Measurements from ENCODE around the gene YIF1B. TPM values are rescaled to one million over a fixed set of nuclear protein-coding genes. Genes with fewer than 3 reads are reported as not detected.

The YIF1B gene
- total RNA-seq, 1 donor from 2014 or later = 54.6 TPM

GRCh38 chr19:38304866-38305429 lies 10.8 kb downstream of the YIF1B start:
- no peak for TF ChIP-seq CTCF (IDR thresholded peaks at IDR 0.05)
- Mint-ChIP-seq H3K4me1 (ENCODE audit: unreplicated experiment) (peaks cover 15% of the 10 kb centered on the region), H3K9me3 (ENCODE audit: unreplicated experiment) (no peaks in the 10 kb centered on the region), H3K36me3 (ENCODE audit: unreplicated experiment) (peaks cover 8% of the 10 kb centered on the region), H3K27me3 (ENCODE audit: unreplicated experiment) (no peaks in the 10 kb centered on the region), H3K27ac (ENCODE audit: unreplicated experiment) (no peak overlapping the region), H3K4me3 (ENCODE audit: unreplicated experiment) (no peak overlapping the region)
- no peak for DNase-seq (ENCODE audit: extremely low spot score, unreplicated experiment)

- H3K4me3 Mint-ChIP-seq (ENCODE audit: unreplicated experiment) = no peak overlapping the region
- no peaks in the 10 kb centered on the region for H3K9me3 Mint-ChIP-seq (ENCODE audit: unreplicated experiment)
- DNase-seq (ENCODE audit: extremely low spot score, unreplicated experiment) = no peak
- H3K4me1 Mint-ChIP-seq (ENCODE audit: unreplicated experiment) = peaks cover 17% of the 10 kb centered on the region
- TF ChIP-seq CTCF (IDR thresholded peaks at IDR 0.05) = no peak
- H3K27ac Mint-ChIP-seq (ENCODE audit: unreplicated experiment) = no peak overlapping the region
- no peaks in the 10 kb centered on the region for H3K27me3 Mint-ChIP-seq (ENCODE audit: unreplicated experiment)
- peaks cover 8% of the 10 kb centered on the region for H3K36me3 Mint-ChIP-seq (ENCODE audit: unreplicated experiment)
Observed at GRCh38 chr19:38304352-38304865, 11.3 kb downstream of the YIF1B start.

- Mint-ChIP-seq H3K36me3 (ENCODE audit: unreplicated experiment) (peaks cover 8% of the 10 kb centered on the region), H3K9me3 (ENCODE audit: unreplicated experiment) (no peaks in the 10 kb centered on the region), H3K4me1 (ENCODE audit: unreplicated experiment) (peaks cover 24% of the 10 kb centered on the region), H3K27me3 (ENCODE audit: unreplicated experiment) (no peaks in the 10 kb centered on the region), H3K27ac (ENCODE audit: unreplicated experiment) (no peak within 1 kb of the TSS), H3K4me3 (ENCODE audit: unreplicated experiment) (no peak within 1 kb of the TSS)
- no peak for TF ChIP-seq CTCF (IDR thresholded peaks at IDR 0.05)
- no peak for DNase-seq (ENCODE audit: extremely low spot score, unreplicated experiment)
Observed at GRCh38 chr19:38303517-38304351, 12.0 kb downstream of the YIF1B start, which contains the start of gene C19orf33. TSS of gene C19orf33 (plus strand) at chr19:38304251. CDS start at chr19:38304262, 11 bp downstream.

GRCh38 chr19:38298821-38299680 lies 16.7 kb downstream of the YIF1B start:
- DNase-seq (ENCODE audit: extremely low spot score, unreplicated experiment) = no peak
- H3K27me3 Mint-ChIP-seq (ENCODE audit: unreplicated experiment) = no peaks in the 10 kb centered on the region
- no peaks in the 10 kb centered on the region for H3K9me3 Mint-ChIP-seq (ENCODE audit: unreplicated experiment)
- no peak for TF ChIP-seq CTCF (IDR thresholded peaks at IDR 0.05)
- H3K4me3 Mint-ChIP-seq (ENCODE audit: unreplicated experiment) = no peak overlapping the region
- peaks cover 2% of the 10 kb centered on the region for H3K36me3 Mint-ChIP-seq (ENCODE audit: unreplicated experiment)
- H3K27ac Mint-ChIP-seq (ENCODE audit: unreplicated experiment) = peak overlapping the region; percentile 89
- H3K4me1 Mint-ChIP-seq (ENCODE audit: unreplicated experiment) = peaks cover 32% of the 10 kb centered on the region
